Measurements from ENCODE around the gene THRAP3.
A peak's percentile ranks its signal among the peaks of the same experiment; 100 is the strongest.

THRAP3 gene

DNA sequence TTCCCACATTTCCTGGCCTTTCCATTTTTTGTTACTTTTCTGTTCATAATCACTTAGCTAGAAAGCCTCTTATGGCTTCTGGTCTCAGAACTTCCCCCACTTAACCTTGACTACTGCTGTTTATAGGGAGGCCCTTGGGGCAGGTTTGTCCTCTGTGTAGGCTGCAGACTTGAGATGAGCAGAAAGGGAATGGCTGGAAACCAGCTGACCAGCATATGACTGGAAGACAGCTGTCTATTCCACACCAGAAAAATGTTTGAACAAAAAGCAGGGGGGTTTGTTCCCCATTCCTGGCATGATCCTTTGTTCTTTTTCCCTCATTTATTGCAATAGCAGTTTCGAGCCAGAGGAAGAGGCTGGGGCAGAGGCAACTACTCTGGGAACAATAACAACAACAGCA is 77.0 kb downstream of the THRAP3 start:
- DNase-seq (ENCODE audit: low spot score): no peak

DNA sequence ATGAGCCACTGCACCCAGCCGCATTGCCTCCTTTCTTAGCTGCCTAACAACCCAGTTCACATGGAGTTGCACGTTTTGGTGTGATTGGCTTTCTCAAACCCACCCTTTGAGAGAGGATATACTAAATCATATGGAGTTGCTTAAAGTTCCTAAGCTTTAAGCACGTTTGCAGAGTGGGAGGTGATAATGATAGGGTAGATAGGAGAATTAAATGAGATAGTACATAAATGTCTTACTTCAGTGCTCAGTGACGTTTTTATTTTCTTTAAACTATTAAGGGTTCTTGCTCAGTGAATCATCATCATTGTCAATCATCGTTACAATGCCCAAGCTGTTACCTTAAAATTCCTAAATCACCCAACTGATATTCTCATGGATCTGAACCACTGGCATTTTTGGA is 79.0 kb downstream of the THRAP3 start:
- no peak for DNase-seq (ENCODE audit: low spot score)

DNA sequence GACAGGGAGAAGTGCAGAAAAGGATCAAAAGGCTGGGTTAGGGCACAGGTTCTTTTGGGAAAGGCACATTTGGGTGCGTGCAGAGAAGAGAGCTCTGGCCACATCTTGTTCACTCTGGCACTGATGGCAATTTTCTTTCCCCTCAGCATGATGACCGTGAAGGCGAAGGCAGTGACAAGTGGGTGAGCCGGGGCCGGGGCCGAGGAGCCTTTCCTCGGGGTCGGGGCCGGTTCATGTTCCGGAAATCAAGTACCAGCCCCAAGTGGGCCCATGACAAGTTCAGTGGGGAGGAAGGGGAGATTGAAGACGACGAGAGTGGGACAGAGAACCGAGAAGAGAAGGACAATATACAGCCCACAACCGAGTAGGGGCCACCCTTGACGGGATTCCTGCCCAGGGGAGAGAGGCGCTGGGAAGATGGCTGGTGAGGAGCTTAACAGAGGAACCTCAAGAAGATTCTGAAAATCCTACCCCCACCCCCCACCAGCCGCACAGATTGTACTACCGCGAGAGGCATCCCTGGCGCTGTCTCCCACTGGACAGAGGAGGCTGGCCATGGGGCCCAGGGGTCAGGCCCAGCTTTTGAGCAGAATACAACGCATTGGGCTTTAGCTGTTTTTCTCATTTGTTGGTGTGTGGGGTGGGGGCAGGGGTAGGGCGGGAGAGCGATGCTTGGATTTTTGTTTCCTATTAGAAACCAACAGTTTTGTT is 79.6 kb downstream of the THRAP3 start:
- DNase-seq (ENCODE audit: low spot score): no peak

DNA sequence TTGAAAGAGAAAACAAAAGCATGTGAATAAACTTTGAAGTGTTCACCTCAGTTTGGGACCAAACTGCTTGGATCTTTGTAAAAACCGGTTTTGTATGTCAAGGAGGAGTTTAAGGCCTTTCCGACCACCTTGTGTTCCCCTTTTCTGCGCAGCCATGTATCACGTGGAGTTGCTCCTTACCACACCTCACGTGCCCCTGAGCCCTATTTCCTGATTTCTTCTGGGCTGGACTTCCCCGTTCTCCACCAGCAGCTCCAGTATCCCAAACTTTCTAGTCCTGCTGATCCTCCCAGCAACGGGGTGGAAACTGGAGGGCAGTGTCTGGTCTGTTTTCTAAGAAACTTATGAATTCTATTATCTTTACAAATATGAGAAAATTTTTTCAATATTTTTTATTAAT is 80.3 kb downstream of the THRAP3 start:
- no peak for DNase-seq (ENCODE audit: low spot score)

DNA sequence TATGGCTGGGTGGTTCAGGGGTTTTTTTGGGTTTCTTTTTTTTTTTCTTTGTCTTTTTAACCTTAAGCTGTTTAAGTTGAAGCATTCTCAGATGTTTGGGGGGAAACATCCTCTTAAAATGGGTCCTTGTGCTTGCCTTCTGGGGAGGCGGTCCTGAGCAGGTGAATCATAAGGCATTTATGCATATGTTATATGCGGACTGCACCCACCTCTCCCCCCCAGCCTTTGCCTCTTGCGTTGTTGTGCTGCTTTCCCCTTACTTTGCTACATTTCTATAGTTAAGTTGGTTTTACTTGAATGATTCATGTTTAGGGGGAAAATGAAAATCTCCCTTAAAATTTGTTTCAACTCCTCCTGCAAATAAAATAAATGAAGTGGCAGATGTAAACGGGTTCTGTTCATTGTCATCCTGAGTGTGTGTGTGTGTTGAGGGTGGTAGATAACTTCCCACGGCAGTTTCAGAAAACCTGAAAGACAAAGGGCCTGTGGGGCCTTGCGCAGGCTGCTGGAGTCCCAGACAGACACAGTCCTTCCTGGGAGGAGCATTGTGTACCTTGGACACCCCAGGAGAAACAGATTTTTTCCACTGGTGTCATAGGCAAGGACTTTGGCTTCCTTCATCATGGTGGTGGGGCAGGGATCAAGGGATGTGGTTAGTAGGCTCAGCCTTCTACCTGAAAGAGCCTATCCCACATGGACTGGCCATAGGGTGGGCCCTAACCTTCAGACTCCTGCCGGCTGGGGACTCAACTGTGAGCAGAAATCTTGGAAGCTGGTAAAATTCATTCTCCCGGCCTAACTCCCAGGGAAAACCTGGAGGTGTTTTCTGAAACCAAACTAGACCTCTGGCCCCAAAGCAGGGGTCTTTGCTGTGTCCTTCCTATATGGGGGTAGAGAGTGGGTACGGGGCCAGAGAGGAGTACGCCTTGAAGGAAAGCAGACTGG is 81.0 kb downstream of the THRAP3 start:
- DNase-seq (ENCODE audit: low spot score): peak; percentile 10

DNA sequence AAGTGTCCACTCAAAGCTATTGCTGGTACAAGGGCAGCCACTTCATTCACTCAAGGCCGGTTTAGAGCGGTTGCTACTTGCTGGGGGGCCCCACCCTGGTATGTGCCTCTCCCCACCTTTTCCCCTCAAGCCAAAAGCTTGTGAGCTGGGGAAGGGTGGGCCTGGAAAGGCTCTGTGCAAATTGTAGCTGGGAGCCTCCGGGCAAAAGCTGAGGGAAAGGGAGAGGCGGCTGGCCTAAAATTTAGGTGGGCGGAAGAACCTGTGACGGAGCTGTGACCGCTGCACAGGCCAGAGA is 81.6 kb downstream of the THRAP3 start:
- DNase-seq (ENCODE audit: low spot score): peak; percentile 11

DNA sequence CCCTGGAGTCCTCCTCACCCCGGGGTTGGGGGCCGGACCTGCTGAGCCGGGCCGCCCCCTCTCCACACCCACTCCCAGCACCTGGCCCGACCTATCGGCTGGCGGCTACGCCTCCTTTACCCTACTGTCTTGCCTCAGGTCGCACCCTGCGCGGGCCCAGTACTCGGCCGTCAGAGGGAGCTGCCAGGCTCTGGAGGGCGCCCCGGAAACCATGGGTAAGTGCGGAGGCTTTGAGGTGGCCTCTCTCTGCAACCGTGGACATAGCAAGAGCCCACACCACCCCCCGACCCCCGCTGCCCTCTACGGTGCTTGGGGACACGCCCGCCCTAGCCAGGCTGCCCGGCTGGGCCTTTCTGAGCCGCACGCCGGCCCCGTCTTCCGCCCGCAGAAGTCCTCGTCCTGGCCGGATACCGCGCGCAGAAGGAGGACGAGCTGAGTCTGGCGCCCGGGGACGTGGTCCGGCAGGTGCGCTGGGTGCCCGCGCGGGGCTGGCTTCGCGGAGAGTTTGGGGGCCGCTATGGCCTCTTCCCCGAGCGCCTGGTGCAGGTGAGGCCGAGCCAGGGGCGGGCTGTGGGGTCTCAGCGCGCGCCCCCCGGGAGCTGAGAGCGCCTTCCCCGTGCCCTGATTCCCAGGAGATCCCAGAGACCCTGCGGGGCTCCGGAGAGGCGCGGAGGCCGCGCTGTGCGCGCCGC is 82.1 kb downstream of the THRAP3 start, which contains the start of gene SH3D21:
TSS of gene SH3D21 (plus strand) at position 159 of the 692 bp plus-strand sequence. CDS start at position 212, 53 bp downstream.
- DNase-seq (ENCODE audit: low spot score): peak; percentile 71

DNA sequence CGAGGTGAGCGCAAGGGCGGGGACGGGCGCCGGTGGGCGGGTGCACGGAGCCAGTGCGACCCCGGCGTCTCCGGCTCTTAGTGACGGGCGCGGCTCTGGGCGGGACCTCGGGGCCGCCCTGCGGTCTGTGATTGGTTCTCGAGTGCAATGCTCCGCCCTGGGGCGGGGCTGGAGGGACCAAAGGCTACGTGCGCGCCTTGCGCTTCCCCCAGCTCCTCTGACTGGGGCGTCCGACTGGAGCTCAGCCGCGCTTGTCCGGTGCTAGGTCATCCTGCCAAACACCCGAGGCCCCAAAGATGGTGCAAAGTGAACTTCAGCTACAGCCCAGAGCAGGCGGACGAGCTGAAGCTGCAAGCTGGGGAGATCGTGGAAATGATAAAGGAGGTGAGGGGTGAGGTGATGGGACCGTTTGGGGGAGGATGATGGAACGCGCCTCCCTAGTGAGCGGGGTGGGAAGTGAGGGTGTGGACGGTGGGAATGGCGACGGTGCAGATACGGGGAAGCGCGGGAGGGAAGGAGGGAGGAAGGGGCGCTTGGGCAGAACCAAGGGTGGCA is 82.7 kb downstream of the THRAP3 start:
- DNase-seq (ENCODE audit: low spot score): peak; percentile 96

DNA sequence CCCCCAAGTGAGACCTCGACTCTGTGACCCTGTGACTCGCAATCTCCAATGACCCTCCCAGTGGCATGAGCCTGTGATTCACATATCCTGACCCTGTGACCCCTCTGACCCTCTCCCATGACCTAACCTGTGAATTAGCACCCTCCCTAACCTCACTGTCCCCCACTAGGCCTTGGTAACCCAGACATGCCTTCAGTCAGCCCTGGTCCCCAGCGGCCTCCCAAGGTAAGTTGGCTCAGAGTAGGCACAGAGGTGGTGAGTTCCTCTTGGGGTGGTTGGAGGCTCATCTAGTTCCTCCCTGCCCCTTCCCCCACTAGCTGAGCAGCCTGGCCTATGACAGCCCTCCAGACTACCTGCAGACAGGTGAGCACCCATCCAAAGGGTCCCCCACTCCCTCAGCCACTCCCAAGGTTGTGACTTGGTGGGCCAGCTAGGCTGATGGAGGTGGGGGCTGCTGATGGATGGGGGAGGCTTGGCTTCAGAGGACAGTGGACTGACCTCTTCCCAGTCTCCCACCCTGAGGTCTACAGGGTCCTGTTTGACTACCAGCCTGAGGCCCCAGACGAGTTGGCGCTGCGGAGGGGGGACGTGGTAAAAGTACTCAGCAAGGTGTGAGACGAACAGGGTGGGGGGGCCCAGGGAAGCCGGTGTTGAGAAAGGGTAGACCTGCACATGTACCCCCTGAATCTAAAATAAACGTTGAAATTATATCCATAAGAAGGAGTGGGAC is 83.5 kb downstream of the THRAP3 start:
- no peak for DNase-seq (ENCODE audit: low spot score)

DNA sequence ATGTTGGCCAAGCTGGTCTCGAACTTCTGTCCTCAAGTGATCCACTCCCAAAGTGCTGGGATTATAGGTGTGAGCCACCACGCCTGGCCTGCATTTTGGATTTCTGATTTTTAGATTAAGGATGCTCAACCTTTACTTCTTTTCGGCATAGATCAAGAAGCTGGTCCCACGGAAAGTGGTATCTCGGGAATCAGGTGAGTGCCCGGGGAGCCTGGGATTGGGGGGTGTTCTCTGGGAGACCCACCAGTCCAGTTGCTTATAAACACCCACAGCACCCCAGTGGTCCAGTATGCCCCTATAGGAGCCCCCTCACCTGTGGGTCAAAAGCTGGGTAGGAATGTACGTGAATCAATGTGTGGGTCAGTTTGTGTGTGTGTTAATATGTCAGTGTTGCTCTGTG is 85.2 kb downstream of the THRAP3 start:
- DNase-seq (ENCODE audit: low spot score): no peak

DNA sequence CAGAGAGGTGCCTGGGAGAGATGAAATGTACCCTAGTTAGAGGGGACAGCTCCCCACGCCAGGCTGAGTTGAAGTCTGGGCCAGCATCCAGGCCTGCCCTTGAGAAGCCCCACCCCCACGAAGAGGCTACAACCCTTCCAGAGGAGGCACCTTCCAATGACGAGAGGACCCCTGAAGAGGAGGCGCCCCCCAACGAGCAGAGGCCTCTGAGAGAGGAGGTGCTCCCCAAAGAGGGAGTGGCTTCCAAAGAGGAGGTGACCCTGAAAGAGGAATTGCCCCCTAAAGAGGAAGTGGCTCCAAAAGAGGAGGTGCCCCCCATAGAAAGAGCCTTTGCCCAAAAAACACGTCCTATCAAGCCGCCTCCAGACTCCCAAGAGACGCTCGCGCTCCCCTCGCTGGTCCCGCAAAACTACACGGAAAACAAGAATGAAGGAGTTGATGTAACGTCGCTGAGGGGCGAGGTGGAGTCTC is 96.1 kb downstream of the THRAP3 start:
- DNase-seq (ENCODE audit: low spot score): no peak

DNA sequence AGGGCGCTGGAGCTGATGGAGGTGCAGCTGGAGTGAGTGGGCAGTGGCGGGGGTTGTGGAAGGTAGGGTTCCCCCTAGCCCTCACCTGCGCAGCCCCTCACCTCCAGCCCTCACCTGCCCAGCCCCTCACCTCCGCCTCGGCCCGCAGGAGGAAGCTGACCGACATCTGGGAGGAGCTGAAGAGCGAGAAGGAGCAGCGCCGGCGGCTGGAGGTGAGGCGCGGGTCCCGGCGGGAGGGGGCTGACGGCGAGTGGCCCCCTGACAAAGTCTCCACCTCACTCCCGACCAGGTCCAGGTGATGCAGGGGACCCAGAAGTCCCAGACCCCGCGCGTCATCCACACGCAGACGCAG is 96.5 kb downstream of the THRAP3 start:
- DNase-seq (ENCODE audit: low spot score): no peak

DNA sequence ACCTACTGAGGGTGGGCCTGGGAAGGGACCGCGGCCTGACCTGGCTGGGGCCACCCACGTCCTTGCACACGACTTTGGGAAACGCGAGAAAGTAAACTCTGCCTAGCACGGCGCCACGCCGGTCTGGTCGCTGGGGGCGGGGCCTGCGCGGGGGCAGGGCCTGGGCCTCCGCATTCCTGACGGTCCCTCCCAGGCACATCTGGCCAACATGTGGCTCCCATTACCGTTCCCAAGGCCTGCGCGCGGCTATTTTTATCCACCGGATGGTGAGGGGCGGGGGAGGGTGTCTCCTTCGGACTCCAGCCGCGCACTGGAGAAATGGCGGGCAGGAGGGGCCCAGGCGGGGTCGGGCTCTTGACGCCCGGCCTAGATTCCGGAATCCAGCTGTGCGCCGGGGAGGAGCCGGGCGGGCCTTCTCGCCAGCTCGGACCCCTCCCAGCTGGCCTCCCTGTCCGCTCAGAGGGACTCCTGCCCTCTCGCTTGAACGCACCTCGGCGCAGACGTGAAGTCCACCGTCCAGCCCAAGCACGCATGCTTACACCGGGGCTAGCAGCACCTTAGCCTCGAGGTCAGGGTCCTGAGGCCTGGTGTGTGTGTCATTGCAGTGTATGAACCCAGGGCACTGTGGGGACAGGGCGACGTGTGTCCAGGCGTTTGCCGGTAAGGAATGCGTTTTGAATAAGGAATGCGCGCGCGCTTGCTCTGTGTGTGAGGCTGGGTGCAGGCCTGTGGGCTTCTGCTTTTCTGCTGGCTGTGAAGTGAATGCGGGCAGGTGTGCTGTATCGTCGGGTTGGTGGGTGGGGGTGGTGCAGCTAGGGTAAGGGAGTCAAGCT is 97.1 kb downstream of the THRAP3 start:
- no peak for DNase-seq (ENCODE audit: low spot score)

DNA sequence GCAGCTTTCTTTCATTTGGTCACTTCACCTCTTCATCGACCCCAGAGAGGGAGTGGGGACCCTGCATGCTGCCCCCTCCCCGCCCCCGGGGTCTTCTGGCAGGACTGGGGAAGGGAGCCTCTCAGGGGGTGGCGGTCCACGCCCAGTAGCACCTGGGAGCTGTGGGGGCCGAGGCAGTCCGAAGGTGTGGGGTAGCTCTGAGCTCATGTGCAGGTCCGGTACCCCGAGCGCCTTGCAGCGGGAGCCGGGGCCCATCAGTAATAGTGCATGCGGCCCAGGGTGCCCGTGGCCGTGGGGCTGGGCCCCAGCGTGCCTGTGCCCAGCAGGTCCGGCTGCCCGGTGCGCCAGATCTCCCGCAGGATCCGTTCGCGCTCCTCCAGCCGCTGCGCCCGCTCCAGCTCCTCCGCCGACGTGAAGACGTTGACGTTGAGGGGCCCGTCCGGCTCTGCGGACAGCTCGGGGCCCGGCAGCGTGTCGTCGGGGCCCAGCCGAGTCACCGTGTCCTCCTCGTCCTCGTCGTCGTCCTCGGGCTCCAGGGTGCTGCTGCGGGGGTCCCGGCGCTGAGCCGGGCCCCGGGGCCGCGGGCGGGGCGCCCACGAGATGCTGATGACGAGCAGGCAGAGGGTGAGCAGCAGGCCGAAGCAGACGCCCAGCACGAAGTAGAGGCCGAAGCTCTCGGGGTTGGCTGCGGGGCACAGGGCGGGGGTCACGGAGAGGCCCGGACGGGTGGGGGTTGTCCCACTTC is 98.0 kb downstream of the THRAP3 start:
- no peak for DNase-seq (ENCODE audit: low spot score)

DNA sequence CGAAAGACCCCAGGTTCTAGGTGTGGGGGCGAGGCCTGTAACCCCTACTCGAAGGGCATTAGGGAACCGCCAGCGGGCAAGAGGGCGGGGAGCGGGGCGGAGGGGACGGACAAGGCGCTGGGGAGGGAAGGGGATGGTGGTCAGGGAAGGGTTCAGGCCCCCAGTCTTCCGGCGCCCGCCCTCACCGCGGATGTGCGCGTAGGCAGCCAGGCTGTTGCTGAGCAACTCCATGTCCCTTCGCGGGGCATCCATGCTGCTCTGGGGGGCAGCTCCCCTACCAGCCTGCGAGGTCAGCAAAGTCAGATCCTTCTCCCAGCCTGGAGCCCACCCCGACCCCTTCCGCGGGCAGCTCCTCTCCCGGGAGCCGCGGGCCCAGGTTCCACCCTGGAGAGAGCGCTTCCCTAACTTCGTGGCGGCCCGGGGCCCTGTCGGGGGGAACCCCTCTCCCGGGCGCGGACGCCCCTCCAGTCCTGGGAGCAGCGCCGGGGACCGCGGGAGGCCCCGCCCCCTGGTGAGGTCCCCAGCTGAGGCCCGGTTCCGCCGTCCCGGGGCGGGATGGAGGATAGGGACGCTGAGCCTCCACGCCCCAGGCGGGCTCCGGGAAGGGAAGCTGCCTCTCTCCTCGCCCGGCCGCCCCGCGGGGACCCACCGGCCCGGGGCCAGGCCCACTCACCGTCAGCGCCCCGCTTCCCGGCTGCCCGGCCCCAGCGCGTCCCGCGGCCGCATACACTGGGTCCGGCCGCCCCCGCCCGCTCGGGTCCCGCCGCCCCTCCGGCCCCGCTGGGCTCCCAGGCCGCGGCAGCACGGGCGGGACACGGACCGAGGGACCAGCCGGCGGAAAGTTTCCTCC is 98.8 kb downstream of the THRAP3 start:
- DNase-seq (ENCODE audit: low spot score): no peak

DNA sequence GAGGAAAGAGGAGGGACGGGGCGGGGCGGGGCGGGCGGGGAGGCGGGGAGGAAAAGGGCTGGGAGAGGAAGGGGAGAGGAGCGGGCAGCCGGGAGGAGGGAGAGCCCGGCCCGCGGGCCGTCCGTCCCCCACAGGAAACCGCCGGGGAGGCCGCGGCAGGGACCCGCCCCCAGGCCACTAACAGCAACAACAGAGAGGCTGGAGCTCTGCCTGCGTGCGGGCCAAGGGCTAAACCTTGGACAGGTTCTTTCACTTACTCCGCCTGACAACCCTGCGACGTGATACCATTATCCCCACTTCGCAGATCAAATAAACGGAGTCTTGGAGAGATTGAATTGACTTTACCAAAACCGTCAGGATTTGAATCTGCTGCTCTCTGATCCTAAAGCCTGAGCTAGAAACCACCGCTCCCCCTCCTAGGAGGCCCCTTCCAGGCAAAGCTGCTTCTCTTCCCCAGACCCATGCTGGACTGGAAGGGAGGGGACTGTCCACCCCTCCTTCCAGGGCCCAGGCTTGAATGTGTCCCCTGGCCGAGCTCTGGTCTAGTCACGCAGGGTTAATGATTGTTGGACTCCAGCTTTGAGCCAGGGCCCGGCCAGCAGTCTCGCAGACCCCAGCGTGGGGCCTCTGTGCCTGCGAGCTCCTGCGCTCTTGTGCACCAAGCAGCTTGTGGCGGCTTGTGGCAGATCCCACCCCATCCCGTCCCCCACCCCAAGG is 99.6 kb downstream of the THRAP3 start, which contains the start of gene EVA1B:
TSS of gene EVA1B (minus strand) at position 10 of the 717 bp plus-strand sequence. CDS start 608 bp downstream, outside the sequence.
- DNase-seq (ENCODE audit: low spot score): peak; percentile 64

DNA sequence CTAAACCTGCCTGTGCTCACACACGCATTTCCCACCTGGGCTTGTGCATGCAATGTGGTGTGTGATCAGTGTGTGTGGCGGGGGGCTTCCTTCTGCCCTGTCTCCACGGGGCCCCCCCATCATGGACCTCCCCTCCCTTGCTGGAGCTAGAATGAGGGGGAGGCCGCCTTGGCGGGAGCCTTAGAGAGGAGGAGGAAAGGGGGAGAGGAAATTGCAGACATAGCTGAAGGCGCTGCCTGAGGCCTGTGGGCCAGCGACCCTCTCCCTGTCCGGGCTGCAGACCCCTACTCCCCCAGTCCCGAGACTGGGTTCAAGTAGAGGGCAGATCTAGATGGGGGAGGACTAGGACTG is 100.1 kb downstream of the THRAP3 start:
- no peak for DNase-seq (ENCODE audit: low spot score)

DNA sequence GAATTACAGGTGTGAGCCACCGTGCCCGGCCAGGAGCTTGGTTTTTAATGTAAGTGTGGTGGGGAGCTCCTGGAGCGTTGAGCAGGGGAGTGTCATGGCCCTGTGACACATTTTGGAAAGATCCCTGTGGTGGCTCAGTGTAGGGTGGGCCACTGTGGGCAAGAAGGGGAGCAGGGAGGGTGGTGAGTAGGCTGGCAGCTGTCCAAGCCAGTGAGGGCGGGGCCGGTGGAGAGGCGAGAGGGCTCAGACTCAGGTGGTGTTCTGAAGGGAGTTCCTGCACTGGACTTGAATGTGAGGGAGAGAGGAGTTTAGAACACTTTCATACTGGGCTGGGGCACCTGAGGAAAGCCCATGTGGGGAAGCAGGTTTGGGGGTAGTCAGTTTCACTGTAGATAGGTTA is 102.3 kb downstream of the THRAP3 start:
- peak; percentile 8 for DNase-seq (ENCODE audit: low spot score)
